IMR-90 (cell line): Measurements from ENCODE around the gene MACF1. TPM values are rescaled to one million over a fixed set of nuclear protein-coding genes. Genes with fewer than 3 reads are reported as not detected.

ENCODE experiments used
- ATAC-seq: fragments of 200-7000 bp; cut with Tn5 transposase; 2 replicates; pipeline ENCODE4 v1.9.1; 2020; ENCODE audit warnings: low read depth, mild to moderate bottlenecking, moderate library complexity
- BruUV-seq: library from RNA; stranded (reverse); fragments of 400-500 nt; replicated peaks from 2 replicates; lab custom pipeline; 2021; lab: Mats Ljungman, UMichigan
- CTCF ChIA-PET: fragments of 300-600 bp; formaldehyde crosslinking; extraction: SDS; loops from one replicate; lab custom pipeline; 2021; ENCODE audit warnings: antibody characterized with exemption; lab: Yijun Ruan, JAX
- POLR2A ChIA-PET: fragments of 300-600 bp; sonication (Branson Sonifier 250); formaldehyde crosslinking; loops from one replicate; lab custom pipeline; 2022; ENCODE audit warnings: antibody characterized with exemption; ENCODE audit not compliant: unreplicated experiment; lab: Charles Lee
- DNase-seq: peaks from one replicate; pipeline ENCODE4 v3.0.0; 2013
- H2AFZ ChIP-seq: replicated peaks from 2 replicates; pipeline ENCODE3; 2013; ENCODE audit warnings: low read length, mild to moderate bottlenecking; ENCODE audit not compliant: poor library complexity
- H2AK5ac ChIP-seq: 2 replicates; pipeline ENCODE4 v1.6.1; 2013; ENCODE audit warnings: low read depth, low read length, inconsistent platforms
- H2AK9ac ChIP-seq: replicated peaks from 2 replicates; pipeline ENCODE3; 2013; ENCODE audit warnings: mild to moderate bottlenecking, low read depth, low read length, moderate library complexity; ENCODE audit not compliant: poor library complexity
- H2BK120ac ChIP-seq: 2 replicates; pipeline ENCODE4 v1.6.1; 2013; ENCODE audit warnings: low read depth, low read length, inconsistent platforms
- H2BK15ac ChIP-seq: 3 replicates; pipeline ENCODE4 v1.6.1; 2013; ENCODE audit warnings: low read depth, low read length, inconsistent platforms
- H2BK20ac ChIP-seq: 2 replicates; pipeline ENCODE4 v1.6.1; 2013; ENCODE audit warnings: low read depth, mild to moderate bottlenecking, inconsistent platforms, low read length, moderate library complexity
- H2BK5ac ChIP-seq: 2 replicates; pipeline ENCODE4 v1.6.1; 2013; ENCODE audit warnings: mild to moderate bottlenecking, low read depth, low read length, inconsistent platforms; ENCODE audit not compliant: poor library complexity, severe bottlenecking
- H3K14ac ChIP-seq: replicated peaks from 2 replicates; pipeline ENCODE4 v1.6.1; 2013; ENCODE audit warnings: low read depth, low read length, inconsistent platforms
- H3K18ac ChIP-seq: 2 replicates; pipeline ENCODE4 v1.6.1; 2013; ENCODE audit warnings: low read depth, low read length, control low read depth
- H3K23ac ChIP-seq: 2 replicates; pipeline ENCODE4 v1.6.1; 2013; ENCODE audit warnings: low read depth, low read length, inconsistent platforms
- H3K27ac ChIP-seq: 2 replicates; pipeline ENCODE4 v1.5.1; 2013; ENCODE audit warnings: mild to moderate bottlenecking, control low read depth, low read length; ENCODE audit not compliant: insufficient read depth
- H3K27me3 ChIP-seq: 2 replicates; pipeline ENCODE4 v1.6.1; 2013; ENCODE audit warnings: low read length; ENCODE audit not compliant: control insufficient read depth, insufficient read depth
- H3K36me3 ChIP-seq: 2 replicates; pipeline ENCODE4 v1.6.1; 2013; ENCODE audit warnings: low read length, mixed read lengths; ENCODE audit not compliant: control insufficient read depth, insufficient read depth
- H3K4ac ChIP-seq: 2 replicates; pipeline ENCODE4 v1.6.1; 2013; ENCODE audit warnings: low read depth, low read length, inconsistent platforms
- H3K4me1 ChIP-seq: 2 replicates; pipeline ENCODE4 v1.6.1; 2013; ENCODE audit warnings: low read length, mixed read lengths; ENCODE audit not compliant: control insufficient read depth, insufficient read depth
- H3K4me2 ChIP-seq: 2 replicates; pipeline ENCODE4 v1.6.1; 2013; ENCODE audit warnings: low read depth, mild to moderate bottlenecking, control low read depth, low read length, moderate library complexity
- H3K4me3 ChIP-seq: 2 replicates; pipeline ENCODE4 v1.5.1; 2013; ENCODE audit warnings: low read depth, mild to moderate bottlenecking, control low read depth, low read length, moderate library complexity; ENCODE audit not compliant: insufficient read depth
- H3K56ac ChIP-seq: 2 replicates; pipeline ENCODE4 v1.6.1; 2013; ENCODE audit warnings: low read length, inconsistent platforms; ENCODE audit not compliant: insufficient read depth; ENCODE audit errors: extremely low read depth
- H3K79me1 ChIP-seq, 2 experiments: 2 replicates each; pipeline ENCODE4 v1.6.1; 2013; ENCODE audit warnings: low read length in 2 of 2, inconsistent platforms in 1 of 2, low read depth in 1 of 2
- H3K9ac ChIP-seq: 2 replicates; pipeline ENCODE4 v1.6.1; 2013; ENCODE audit warnings: low read depth, low read length, control low read depth
- H3K9me1 ChIP-seq: 2 replicates; pipeline ENCODE4 v1.6.1; 2013; ENCODE audit warnings: low read length, inconsistent platforms; ENCODE audit not compliant: insufficient read depth
- H3K9me3 ChIP-seq: 2 replicates; pipeline ENCODE4 v1.6.1; 2013; ENCODE audit warnings: low read length; ENCODE audit not compliant: control insufficient read depth, insufficient read depth
- H4K20me1 ChIP-seq: 2 replicates; pipeline ENCODE4 v1.6.1; 2013; ENCODE audit warnings: low read length, inconsistent platforms; ENCODE audit not compliant: insufficient read depth
- H4K5ac ChIP-seq: 2 replicates; pipeline ENCODE4 v1.6.1; 2013; ENCODE audit warnings: mild to moderate bottlenecking, low read depth, low read length, control low read depth
- H4K8ac ChIP-seq, 2 experiments: 2 replicates each; pipeline ENCODE4 v1.6.1; 2013; ENCODE audit warnings: low read depth in 2 of 2, low read length in 2 of 2, control low read depth in 1 of 2, inconsistent platforms in 1 of 2
- H4K91ac ChIP-seq: 2 replicates; pipeline ENCODE4 v1.6.1; 2013; ENCODE audit warnings: low read depth, low read length, inconsistent platforms; ENCODE audit not compliant: insufficient read depth
- CEBPB ChIP-seq: IDR thresholded peaks from 2 replicates; pipeline ENCODE4 v1.6.1; 2012; ENCODE audit warnings: low read depth, low read length, improper control_type of control experiment
- FOS ChIP-seq: fragments of 150-350 bp; IDR thresholded peaks from 2 replicates; pipeline ENCODE4 v1.6.1; 2016; ENCODE audit warnings: low read depth, low read length
- MXI1 ChIP-seq: IDR thresholded peaks from 2 replicates; pipeline ENCODE4 v1.6.1; 2012; ENCODE audit warnings: low read depth, mild to moderate bottlenecking, low read length, moderate library complexity, borderline replicate concordance
- NFE2L2 ChIP-seq: fragments of 150-350 bp; IDR thresholded peaks from 2 replicates; pipeline ENCODE4 v1.6.1; 2016; ENCODE audit warnings: low read depth, mild to moderate bottlenecking, low read length
- RCOR1 ChIP-seq: IDR thresholded peaks from 2 replicates; pipeline ENCODE4 v1.6.1; 2012; ENCODE audit warnings: mild to moderate bottlenecking, low read length, improper control_type of control experiment; ENCODE audit not compliant: insufficient replicate concordance
- SMC3 ChIP-seq: fragments of 150-350 bp; IDR thresholded peaks from 2 replicates; pipeline ENCODE4 v1.6.1; 2016; ENCODE audit warnings: low read depth, mild to moderate bottlenecking, antibody characterized with exemption, low read length, moderate library complexity
- WGBS, 2 experiments: methylation state at CpG; one replicate each; pipeline versions ENCODE4 v1.1.5 to v1.1.7; 2013; ENCODE audit warnings: missing lambda C conversion rate in 2 of 2; ENCODE audit not compliant: insufficient read length in 1 of 2; ENCODE audit errors: extremely low coverage in 2 of 2; 5-methylcytosine and 5-hydroxymethylcytosine counted together
- dilution Hi-C: fragments of 300-500 bp; cut with HindIII; formaldehyde crosslinking; loops from one replicate; pipeline ENCODE4 v1.14.3; 2018; ENCODE audit warnings: low sequenced_read_pairs; ENCODE audit not compliant: unreplicated experiment
- in situ Hi-C: fragments of 300-500 bp; cut with MboI; formaldehyde crosslinking; loops from 3 replicates; pipeline ENCODE4 v1.14.3; 2019; ENCODE audit warnings: low sequenced_read_pairs, inconsistent platforms, mixed read lengths
- intact Hi-C: fragments of 100-400 bp; cut with micrococcal nuclease; formaldehyde crosslinking; loops from 2 replicates; pipeline ENCODE4 v1.10.0; 2022
- polyA plus RNA-seq, 3 experiments: library from polyadenylated mRNA; depleted of rRNA; stranded (reverse); fragments of >200 nt; gene quantifications; 2 replicates each; pipeline ENCODE4 v1.2.3, GENCODE V29; 2012; ENCODE audit warnings: low replicate concordance in 1 of 3
- total RNA-seq: library from RNA; depleted of rRNA; stranded (reverse); fragments of >200 nt; gene quantifications from 2 replicates; pipeline ENCODE4 v1.2.3, GENCODE V29; 2012
- TF ChIP-seq, protein P1 (sequence below): conservative IDR thresholded peaks from 2 replicates; pipeline ENCODE4 v1.5.1; 2012; ENCODE audit warnings: mild to moderate bottlenecking, low read depth, low read length, improper control_type of control experiment

Gene MACF1
- total and polyA plus RNA-seq, 2 of the 4 experiments (the other 2 are of a cell fraction): 67.6 to 369 TPM

- Histone ChIP-seq H2BK20ac (peak overlapping the region; percentile 84), H2BK120ac (peak overlapping the region; percentile 86), H3K36me3 (peaks cover 71% of the 10 kb centered on the region), H3K4ac (peak overlapping the region; percentile 92), H3K4me3 (no peak overlapping the region), H2AK5ac (peak overlapping the region; percentile 91), H3K23ac (peak overlapping the region; percentile 23; the same call in 1 of the 2 replicates), H3K18ac (peak overlapping the region; percentile 77), H3K9me1 (peaks cover 10% of the 10 kb centered on the region), H4K5ac (0 out of 2 replicates have a peak overlapping the region, but pooled peaks have one; percentile 40), H3K27me3 (no peaks in the 10 kb centered on the region), H3K27ac (peak overlapping the region; percentile 88), H2AK9ac (no peak overlapping the region), H3K56ac (peak overlapping the region; percentile 44), H4K20me1 (peaks cover 4% of the 10 kb centered on the region; the same call in 1 of the 2 replicates), H3K4me1 (peaks cover 8% of the 10 kb centered on the region), H4K91ac (peak overlapping the region; percentile 84), H3K14ac (peak overlapping the region; percentile 79), H3K9ac (peak overlapping the region; percentile 14; the same call in 1 of the 2 replicates), H4K8ac (peak overlapping the region; percentile 5 to 66), H3K79me1 (peaks cover 35 to 62% of the 10 kb centered on the region in 2 experiments), H3K4me2 (no peak overlapping the region), H3K9me3 (no peaks in the 10 kb centered on the region), H2BK15ac (peak overlapping the region; percentile 96; the same call in 2 of the 3 replicates), H2AFZ (no peak overlapping the region), H2BK5ac (peak overlapping the region; percentile 88)
- no peak for DNase-seq
- BruUV-seq: no TSS peak
- intact Hi-C loops (no loop called here), dilution Hi-C loops (loop anchor here (25.0 kb wide), 1 partner anchor 90 kb away; no protein-coding TSS in a partner anchor), in situ Hi-C loops (no loop called here)
- no peak for TF ChIP-seq RCOR1
- TF ChIP-seq SMC3: no peak
- TF ChIP-seq FOS: no peak
- no peak for TF ChIP-seq CEBPB
- TF ChIP-seq, protein P1, sequence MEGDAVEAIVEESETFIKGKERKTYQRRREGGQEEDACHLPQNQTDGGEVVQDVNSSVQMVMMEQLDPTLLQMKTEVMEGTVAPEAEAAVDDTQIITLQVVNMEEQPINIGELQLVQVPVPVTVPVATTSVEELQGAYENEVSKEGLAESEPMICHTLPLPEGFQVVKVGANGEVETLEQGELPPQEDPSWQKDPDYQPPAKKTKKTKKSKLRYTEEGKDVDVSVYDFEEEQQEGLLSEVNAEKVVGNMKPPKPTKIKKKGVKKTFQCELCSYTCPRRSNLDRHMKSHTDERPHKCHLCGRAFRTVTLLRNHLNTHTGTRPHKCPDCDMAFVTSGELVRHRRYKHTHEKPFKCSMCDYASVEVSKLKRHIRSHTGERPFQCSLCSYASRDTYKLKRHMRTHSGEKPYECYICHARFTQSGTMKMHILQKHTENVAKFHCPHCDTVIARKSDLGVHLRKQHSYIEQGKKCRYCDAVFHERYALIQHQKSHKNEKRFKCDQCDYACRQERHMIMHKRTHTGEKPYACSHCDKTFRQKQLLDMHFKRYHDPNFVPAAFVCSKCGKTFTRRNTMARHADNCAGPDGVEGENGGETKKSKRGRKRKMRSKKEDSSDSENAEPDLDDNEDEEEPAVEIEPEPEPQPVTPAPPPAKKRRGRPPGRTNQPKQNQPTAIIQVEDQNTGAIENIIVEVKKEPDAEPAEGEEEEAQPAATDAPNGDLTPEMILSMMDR: no peak
- TF ChIP-seq NFE2L2: no peak
- no peak for TF ChIP-seq MXI1
- CTCF ChIA-PET: no interaction called here
- POLR2A ChIA-PET: no interaction called here
- WGBS, 2 experiments: 97% methylated on average over 5 of the region's 7 CpGs; no CpG with 5 or more reads in 1 of the 2 experiments
- ATAC-seq: no peak
These were observed 247.6 kb downstream of the MACF1 start for GRCh38 chr1:39452081-39452480.
